ENCODE measurements around the gene PLEKHA1. TPM values are rescaled to one million over a fixed set of nuclear protein-coding genes. Genes with fewer than 3 reads are reported as not detected.

The PLEKHA1 gene
- total and polyA plus RNA-seq, 2 of the 13 experiments (the other 11 are each of a cell fraction or from before 2014, with no cell fraction given): 32.2 to 53.3 TPM

GRCh38 chr10:122331615-122332446 is 42.7 kb upstream of the PLEKHA1 start (continued):
- no peak for TF ChIP-seq NFAT5 (CRISPR knock-in tag; IDR thresholded peaks at IDR 0.05)
- TF ChIP-seq ZNF75D (CRISPR knock-in tag; IDR thresholded peaks at IDR 0.05; ENCODE audit: borderline replicate concordance): no peak
- TF ChIP-seq KDM1A (CRISPR knock-in tag; IDR thresholded peaks at IDR 0.05): no peak
- TF ChIP-seq RNF2 (conservative IDR thresholded peaks at IDR 0.05; ENCODE audit: low read depth): no peak
- TF ChIP-seq ZSCAN30 (CRISPR knock-in tag; IDR thresholded peaks at IDR 0.05): no peak
- TF ChIP-seq ZNF850 (CRISPR knock-in tag; conservative IDR thresholded peaks at IDR 0.05): no peak
- 0 out of 2 replicates have a peak, but pooled peaks have one; percentile 74 for TF ChIP-seq NCOA1 (CRISPR knock-in tag; IDR thresholded peaks at IDR 0.05)
- peak in 1 of 2 experiments; percentile 49; a peak in 1 of 4 replicates for TF ChIP-seq EP300 (IDR thresholded peaks at IDR 0.05; ENCODE audit: low read depth in 2 of 2, low read length in 2 of 2)
- TF ChIP-seq EP300 (CRISPR knock-in tag; IDR thresholded peaks at IDR 0.05; ENCODE audit: borderline replicate concordance): no peak; the same call in 1 of the 2 replicates
- no peak for TF ChIP-seq ZNF282 (IDR thresholded peaks at IDR 0.05; ENCODE audit: partially characterized antibody)
- TF ChIP-seq ZNF317 (CRISPR knock-in tag; IDR thresholded peaks at IDR 0.05): no peak; the same call in 1 of the 2 replicates
- no peak for TF ChIP-seq ZBTB3 (CRISPR knock-in tag; IDR thresholded peaks at IDR 0.05; ENCODE audit: borderline replicate concordance, low read depth)
- no peak for TF ChIP-seq PAF1 (CRISPR knock-in tag; IDR thresholded peaks at IDR 0.05)
- no peak for TF ChIP-seq ZNF251 (CRISPR knock-in tag; IDR thresholded peaks at IDR 0.05)
- TF ChIP-seq CSRNP1 (CRISPR knock-in tag; IDR thresholded peaks at IDR 0.05): no peak
- TF ChIP-seq E2F1 (CRISPR knock-in tag; IDR thresholded peaks at IDR 0.05): no peak
- no peak for TF ChIP-seq CREBL2 (CRISPR knock-in tag; IDR thresholded peaks at IDR 0.05; ENCODE audit: borderline replicate concordance)
- no peak for TF ChIP-seq ZNF160 (CRISPR knock-in tag; IDR thresholded peaks at IDR 0.05)
- TF ChIP-seq IRF9 (CRISPR knock-in tag; IDR thresholded peaks at IDR 0.05; ENCODE audit: borderline replicate concordance): no peak
- no peak for TF ChIP-seq ZNF768 (CRISPR knock-in tag; IDR thresholded peaks at IDR 0.05)
- TF ChIP-seq CHD2 (IDR thresholded peaks at IDR 0.05; ENCODE audit: low read depth, low read length): peak; percentile 94
